Stomach (tissue), 9 donors: ENCODE results near the gene PARVG. TPM values are rescaled to one million over a fixed set of nuclear protein-coding genes. Genes with fewer than 3 reads are reported as not detected.

Source experiments
- DNase-seq, 2 donors: peaks; one replicate each; pipeline versions ENCODE4 v3.0.0 to v3.0.0-alpha.2; 2013 to 2019
- H3K27ac ChIP-seq, 5 donors: fragments of 200-600 bp in 4 of 5; sonication (generic) in 4 of 5; one replicate each; pipeline ENCODE4 v1.5.1; 2013 to 2019; ENCODE audit warnings: mild to moderate bottlenecking in 1 of 5, moderate library complexity in 1 of 5
- H3K27me3 ChIP-seq, 3 donors: fragments of 200-600 bp; sonication (generic); one replicate each; pipeline ENCODE4 v1.5.1; 2017 to 2019; ENCODE audit warnings: mixed run types in 1 of 3
- H3K36me3 ChIP-seq, 4 donors: fragments of 200-600 bp; sonication (generic); 1 replicate in 3 of 4; 2 replicates in 1 of 4; pipeline ENCODE4 v1.5.1; 2016 to 2019
- H3K4me1 ChIP-seq, 4 donors: fragments of 200-600 bp; sonication (generic); one replicate each; pipeline ENCODE4 v1.5.1; 2016 to 2019
- H3K4me3 ChIP-seq, 4 donors: fragments of 200-600 bp; sonication (generic) in 3 of 4; one replicate each; pipeline ENCODE4 v1.5.1; 2016 to 2019; ENCODE audit warnings: mild to moderate bottlenecking in 1 of 4
- H3K9me3 ChIP-seq, 4 donors: fragments of 200-600 bp; sonication (generic); one replicate each; pipeline ENCODE4 v1.5.1; 2016 to 2019
- CTCF ChIP-seq, 7 experiments: fragments of 450-650 bp in 4 of 7; fragments of 200-600 bp in 3 of 7; sonication (generic) in 3 of 7; IDR thresholded peaks; one replicate each; pipeline ENCODE4 v1.5.1; 2016 to 2019; ENCODE audit warnings: antibody characterized with exemption in 7 of 7, control low read depth in 2 of 7, mild to moderate bottlenecking in 1 of 7
- EP300 ChIP-seq: sonication (generic); formaldehyde crosslinking; IDR thresholded peaks from one replicate; pipeline ENCODE4 v1.6.1; 2017; ENCODE audit warnings: antibody characterized with exemption
- POLR2A ChIP-seq, 4 donors: fragments of 450-650 bp; IDR thresholded peaks; one replicate each; pipeline ENCODE4 v1.6.1; 2016; ENCODE audit warnings: antibody characterized with exemption in 4 of 4, control low read depth in 2 of 4, mild to moderate bottlenecking in 1 of 4, moderate library complexity in 1 of 4
- POLR2AphosphoS5 ChIP-seq, 3 donors: sonication (generic); formaldehyde crosslinking; IDR thresholded peaks; one replicate each; pipeline ENCODE4 v1.6.1; 2016; ENCODE audit warnings: antibody characterized with exemption in 3 of 3
- WGBS, 5 donors: extraction: QIAGEN DNeasy Blood & Tissue Kit in 3 of 5; methylation state at CpG; one replicate each; pipeline versions ENCODE4 v1.1.5 to v1.1.7; 2013 to 2018; 5-methylcytosine and 5-hydroxymethylcytosine counted together
- intact Hi-C: fragments of 100-400 bp; cut with DNase I; formaldehyde crosslinking; loops from one replicate; pipeline ENCODE4 v1.15.1; 2023; ENCODE audit warnings: low total_unique reads
- polyA plus RNA-seq, 3 donors: library from polyadenylated mRNA; stranded (reverse); fragments of 200-250 nt; gene quantifications; one replicate each; pipeline ENCODE4 v1.2.3, GENCODE V29; 2013
- total RNA-seq, 5 donors: library from RNA; depleted of rRNA; stranded (reverse); fragments of >200 nt; gene quantifications; one replicate each; pipeline versions ENCODE4 v1.1.0 to v1.2.3, GENCODE V29; 2014 to 2016
- donor health status: healthy with polysubstance abuse.
- donor health status: Bipolar disorder and iron deficiency.
- donor health status: healthy.

PARVG gene
- total and polyA plus RNA-seq, 8 donors, result 5.7 to 78.2 (median 16.7) TPM

- TF ChIP-seq EP300, result no peak
- DNase-seq, result no peak
- no peak overlapping the region for H3K4me3 ChIP-seq
- no peak overlapping the region for H3K27ac ChIP-seq
- H3K4me1 ChIP-seq, result no peaks in the 10 kb centered on the region
- H3K9me3 ChIP-seq, result peaks cover 0 to 23% (median 19%) of the 10 kb centered on the region in 4 donors
- no peaks in the 10 kb centered on the region for H3K27me3 ChIP-seq
- 87 to 96% (median 88%) methylated on average over 6 of the region's 6 CpGs for WGBS, 5 donors
- peaks cover 18 to 71% (median 62%) of the 10 kb centered on the region in 4 donors for H3K36me3 ChIP-seq
- intact Hi-C loops, result no loop called here
Observed at GRCh38 chr22:44133161-44133560, 47.6 kb upstream of the PARVG start.

GRCh38 chr22:44133901-44134571 is 46.7 kb upstream of the PARVG start:
- Histone ChIP-seq H3K27me3 (no peaks in the 10 kb centered on the region), H3K9me3 (peaks cover 0 to 23% (median 19%) of the 10 kb centered on the region in 4 donors), H3K27ac (peak overlapping the region in 1 of 5 donors; percentile 8), H3K4me1 (no peaks in the 10 kb centered on the region), H3K4me3 (no peak overlapping the region), H3K36me3 (peaks cover 18 to 80% (median 69%) of the 10 kb centered on the region in 4 donors)
- no peak for TF ChIP-seq POLR2A (IDR thresholded peaks at IDR 0.05)
- no peak for TF ChIP-seq CTCF (IDR thresholded peaks at IDR 0.05)
- no peak for TF ChIP-seq POLR2AphosphoS5 (IDR thresholded peaks at IDR 0.05)
- no peak for TF ChIP-seq EP300
- 69 to 83% (median 74%) methylated on average over 17 to 21 of the region's 21 CpGs for WGBS, 5 donors
- DNase-seq, result no peak
- intact Hi-C loops, result no loop called here

GRCh38 chr22:44136112-44136511 is 44.6 kb upstream of the PARVG start:
- peaks cover 18 to 86% (median 72%) of the 10 kb centered on the region in 4 donors for H3K36me3 ChIP-seq
- DNase-seq, result no peak
- H3K27me3 ChIP-seq, result no peaks in the 10 kb centered on the region
- 91 to 98% (median 93%) methylated on average over 8 of the region's 8 CpGs for WGBS, 5 donors
- TF ChIP-seq POLR2A (IDR thresholded peaks at IDR 0.05) (no peak), CTCF (IDR thresholded peaks at IDR 0.05) (no peak), EP300 (no peak), POLR2AphosphoS5 (IDR thresholded peaks at IDR 0.05) (no peak)
- intact Hi-C loops, result no loop called here
- H3K27ac ChIP-seq, result no peak overlapping the region
- peaks cover 0 to 23% (median 19%) of the 10 kb centered on the region in 4 donors for H3K9me3 ChIP-seq
- H3K4me3 ChIP-seq, result no peak overlapping the region
- peaks cover 0 to 5% (median 0%) of the 10 kb centered on the region in 4 donors for H3K4me1 ChIP-seq

- Histone ChIP-seq H3K4me1 (peaks cover 0 to 5% (median 0%) of the 10 kb centered on the region in 4 donors), H3K27ac (no peak overlapping the region), H3K4me3 (no peak overlapping the region), H3K36me3 (peaks cover 18 to 79% (median 68%) of the 10 kb centered on the region in 4 donors), H3K9me3 (peaks cover 0 to 23% (median 19%) of the 10 kb centered on the region in 4 donors), H3K27me3 (no peaks in the 10 kb centered on the region)
- no peak for DNase-seq
- TF ChIP-seq POLR2AphosphoS5 (IDR thresholded peaks at IDR 0.05) (no peak), CTCF (IDR thresholded peaks at IDR 0.05) (no peak), POLR2A (IDR thresholded peaks at IDR 0.05) (no peak), EP300 (no peak)
- intact Hi-C loops, result no loop called here
Observed at GRCh38 chr22:44136786-44137185, 43.9 kb upstream of the PARVG start.

- no peak for DNase-seq
- Histone ChIP-seq H3K4me3 (no peak overlapping the region), H3K9me3 (peaks cover 0 to 23% (median 19%) of the 10 kb centered on the region in 4 donors), H3K27me3 (no peaks in the 10 kb centered on the region), H3K36me3 (peaks cover 18 to 73% (median 64%) of the 10 kb centered on the region in 4 donors), H3K4me1 (peaks cover 0 to 6% (median 0%) of the 10 kb centered on the region in 4 donors), H3K27ac (no peak overlapping the region)
- intact Hi-C loops, result no loop called here
- WGBS, 5 donors, result 90 to 100% (median 93%) methylated on average over 1 to 3 of the region's 3 CpGs
- TF ChIP-seq POLR2AphosphoS5 (IDR thresholded peaks at IDR 0.05) (no peak), EP300 (no peak), POLR2A (IDR thresholded peaks at IDR 0.05) (no peak), CTCF (IDR thresholded peaks at IDR 0.05) (no peak)
Observed at GRCh38 chr22:44137415-44137814, 43.3 kb upstream of the PARVG start.
